SKM-1 (cell line): ENCODE measurements around the gene TSPAN4.

Experiments used
- DNase-seq: peaks from one replicate; lab custom pipeline; 2025; ENCODE audit not compliant: unreplicated experiment; lab: John Stamatoyannopoulos, UW

Gene TSPAN4

DNA sequence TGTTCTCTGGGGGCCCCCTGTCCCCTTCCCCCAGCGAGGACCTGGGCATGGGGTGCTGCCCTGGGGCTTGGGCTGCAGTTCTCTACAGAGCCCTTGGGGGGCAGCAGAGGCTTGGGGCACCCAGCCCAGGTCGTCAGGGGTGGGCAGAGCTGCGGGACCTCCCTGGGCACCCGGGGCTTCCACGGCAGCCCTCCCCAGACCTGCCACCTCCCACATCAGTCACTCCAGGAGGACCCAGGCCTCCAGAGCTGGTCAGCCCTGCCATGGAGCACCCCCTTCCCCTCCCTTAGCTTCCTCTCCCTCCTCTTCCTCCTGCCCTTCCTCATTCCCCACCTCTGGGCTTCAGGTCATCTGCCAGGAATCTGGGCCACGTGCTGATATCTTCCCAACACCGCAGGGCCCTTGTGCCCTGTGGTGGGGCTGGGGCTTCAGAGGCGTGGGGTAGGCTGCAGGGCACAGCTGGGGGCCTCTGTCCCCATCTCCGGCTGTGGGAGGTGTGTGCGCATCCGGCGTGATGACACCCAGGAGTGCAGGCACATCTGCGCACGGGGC lies 5.8 kb downstream of the TSPAN4 start:
- no peak for DNase-seq

DNA sequence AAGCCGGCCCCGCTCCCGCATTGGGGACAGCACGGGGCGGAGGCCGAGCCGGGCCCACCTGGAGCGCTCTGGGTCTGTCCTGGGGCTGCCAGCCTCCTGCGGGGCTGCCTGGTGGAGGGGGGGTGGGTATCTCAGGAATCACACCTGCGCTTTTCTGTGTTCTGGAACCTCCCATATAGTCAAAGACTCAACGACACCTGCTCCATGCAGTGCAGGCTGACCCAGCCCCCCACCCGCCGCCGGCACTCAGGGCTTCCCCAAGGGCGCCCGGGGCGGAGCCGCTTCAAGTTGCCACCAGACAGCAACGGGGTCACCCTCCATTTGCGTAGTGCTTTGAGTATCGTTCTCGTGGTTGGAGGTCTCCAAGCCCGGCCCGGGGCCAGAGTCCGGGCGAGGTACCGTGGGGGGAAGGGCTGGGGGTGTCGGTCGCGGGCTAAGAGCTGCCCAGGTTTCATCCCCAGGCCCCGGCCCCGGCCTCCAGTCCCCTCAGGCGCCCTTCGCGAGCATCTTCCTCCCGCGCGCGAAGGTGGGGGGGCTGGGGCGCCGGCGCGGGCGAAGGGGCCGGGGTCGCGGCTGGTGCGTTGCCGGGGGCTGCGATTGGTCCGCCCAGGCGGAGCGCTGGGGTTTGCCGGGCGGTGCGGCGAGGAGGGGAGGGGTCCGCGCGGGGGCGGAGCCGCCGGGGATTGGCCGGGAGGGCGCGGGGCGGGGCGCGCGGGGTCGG lies 6.6 kb downstream of the TSPAN4 start:
- no peak for DNase-seq

GRCh38 chr11:849951-850774 lies 7.5 kb downstream of the TSPAN4 start:
- DNase-seq, result no peak

- DNase-seq, result no peak
Measured at GRCh38 chr11:850775-851763, 8.4 kb downstream of the TSPAN4 start.

DNA sequence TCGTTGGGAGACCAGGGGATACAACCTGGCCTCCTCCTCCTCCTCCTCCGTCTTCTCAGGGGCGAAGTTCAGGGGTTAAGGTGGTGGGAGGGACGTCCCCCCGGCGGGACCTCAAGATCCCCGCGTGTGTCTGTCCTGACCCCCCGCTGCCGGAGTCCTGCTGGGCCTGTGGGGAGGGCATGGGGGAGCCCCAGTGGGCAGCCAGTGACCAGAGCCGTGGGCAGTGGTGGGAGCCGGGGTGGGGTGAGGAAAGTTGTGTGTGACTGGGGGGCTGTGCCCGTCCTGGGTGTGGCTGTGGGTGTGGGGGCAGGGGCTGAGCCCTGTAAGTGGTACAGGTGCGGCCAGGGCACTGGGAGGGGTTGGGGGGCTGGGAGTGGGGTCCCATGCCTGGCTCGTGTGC lies 10.1 kb downstream of the TSPAN4 start:
- DNase-seq, result no peak

GRCh38 chr11:853682-854448 lies 11.2 kb downstream of the TSPAN4 start:
- DNase-seq, result no peak

DNA sequence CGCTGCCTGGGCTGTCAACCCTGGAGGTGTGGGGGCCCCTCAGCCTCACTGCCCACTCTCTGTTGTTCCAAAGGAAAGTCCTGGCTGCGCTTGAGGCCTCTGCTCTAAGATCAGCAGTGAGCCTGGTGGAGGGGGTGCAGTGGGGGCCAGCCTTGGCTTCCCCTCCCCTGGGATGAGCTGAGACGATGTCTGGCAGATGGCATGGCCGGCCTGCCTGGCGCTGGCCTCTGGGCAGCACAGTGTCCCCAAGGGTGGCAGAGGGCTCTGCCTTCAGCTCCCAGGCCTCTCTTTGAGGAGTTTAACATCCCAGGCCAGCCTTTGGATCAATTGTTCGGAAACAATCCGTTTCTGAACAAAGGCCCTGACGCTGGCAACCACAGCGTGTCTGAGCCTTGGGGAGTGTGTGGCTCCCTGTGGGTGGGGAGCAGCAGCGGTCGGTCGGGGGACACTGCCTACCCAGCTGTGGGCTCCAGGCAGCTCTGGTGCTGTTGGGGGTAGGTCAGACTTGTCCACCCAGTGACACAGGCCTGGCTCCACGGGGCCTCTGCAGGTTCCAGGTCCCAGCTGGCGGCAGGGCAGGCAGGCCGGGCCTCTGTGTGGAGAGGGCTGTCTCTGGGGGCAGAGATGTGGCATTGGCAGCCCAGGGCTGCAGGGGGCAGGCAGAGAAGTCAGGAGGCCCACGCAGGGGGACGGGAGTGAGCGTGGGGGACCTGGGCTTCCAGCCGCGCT lies 12.1 kb downstream of the TSPAN4 start:
- no peak for DNase-seq

- DNase-seq, result no peak
Measured at GRCh38 chr11:855330-855674, 12.7 kb downstream of the TSPAN4 start.

- DNase-seq, result no peak
Measured at GRCh38 chr11:855796-856195, 13.1 kb downstream of the TSPAN4 start.

DNA sequence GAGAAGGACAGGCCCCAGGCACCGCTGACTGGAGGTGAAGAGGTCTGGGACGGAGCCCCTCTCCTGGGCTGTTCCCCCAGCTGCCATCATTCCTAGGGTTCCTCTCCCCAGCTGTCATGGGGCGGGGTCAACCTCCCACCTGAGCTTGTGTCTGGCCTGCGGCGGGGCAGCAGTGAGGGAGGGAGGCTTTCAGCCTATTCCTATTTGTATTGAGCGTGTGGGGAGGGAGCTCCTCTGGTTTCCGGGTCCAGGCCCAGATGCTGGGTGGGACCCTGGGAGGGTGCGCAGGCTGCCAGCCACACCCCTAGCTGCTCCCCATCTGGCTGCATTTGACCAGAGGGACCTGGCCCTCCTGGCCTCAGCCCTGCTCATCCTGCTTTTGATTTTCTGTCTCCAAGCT lies 13.7 kb downstream of the TSPAN4 start:
- DNase-seq, result no peak

- no peak for DNase-seq
Measured at GRCh38 chr11:858053-858761, 15.6 kb downstream of the TSPAN4 start.

- DNase-seq, result no peak
Measured at GRCh38 chr11:858762-859339, 16.2 kb downstream of the TSPAN4 start.

DNA sequence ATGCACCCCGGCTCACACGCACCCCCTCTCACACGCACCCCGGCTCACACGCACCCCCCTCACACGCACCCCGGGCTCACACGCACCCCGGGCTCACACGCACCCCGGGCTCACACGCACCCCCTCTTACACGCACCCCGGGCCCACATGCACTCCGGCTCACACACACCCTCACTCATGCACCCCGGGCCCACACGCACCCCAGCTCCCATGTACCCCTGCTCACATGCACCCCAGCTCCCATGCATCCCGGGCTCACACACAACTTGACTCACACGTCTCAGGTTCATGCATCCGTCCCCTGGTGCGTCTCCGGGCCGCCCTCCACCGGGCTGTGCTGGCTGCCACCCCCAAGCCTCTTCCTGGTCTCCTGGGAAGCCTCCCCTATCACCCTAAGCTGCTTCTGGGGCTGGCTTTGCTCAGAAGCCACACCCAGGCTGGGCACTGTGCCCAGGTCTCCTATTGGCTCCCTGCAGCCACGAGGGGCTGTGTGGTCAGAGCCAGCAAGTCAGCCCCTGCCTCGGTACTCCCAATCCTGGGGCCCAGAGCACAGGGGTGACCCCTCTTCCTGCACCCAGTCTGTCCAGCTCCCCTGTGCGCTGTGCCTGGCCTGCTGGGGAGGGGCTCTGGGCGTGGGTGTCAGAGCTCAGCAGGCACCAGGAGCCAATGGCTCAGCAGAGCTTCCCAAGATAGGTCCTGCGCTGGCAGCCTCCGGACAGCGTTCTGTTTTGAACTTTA lies 16.9 kb downstream of the TSPAN4 start:
- DNase-seq, result no peak

GRCh38 chr11:860234-861104 lies 17.8 kb downstream of the TSPAN4 start:
- DNase-seq, result no peak

GRCh38 chr11:861105-861479 lies 18.4 kb downstream of the TSPAN4 start:
- no peak for DNase-seq

DNA sequence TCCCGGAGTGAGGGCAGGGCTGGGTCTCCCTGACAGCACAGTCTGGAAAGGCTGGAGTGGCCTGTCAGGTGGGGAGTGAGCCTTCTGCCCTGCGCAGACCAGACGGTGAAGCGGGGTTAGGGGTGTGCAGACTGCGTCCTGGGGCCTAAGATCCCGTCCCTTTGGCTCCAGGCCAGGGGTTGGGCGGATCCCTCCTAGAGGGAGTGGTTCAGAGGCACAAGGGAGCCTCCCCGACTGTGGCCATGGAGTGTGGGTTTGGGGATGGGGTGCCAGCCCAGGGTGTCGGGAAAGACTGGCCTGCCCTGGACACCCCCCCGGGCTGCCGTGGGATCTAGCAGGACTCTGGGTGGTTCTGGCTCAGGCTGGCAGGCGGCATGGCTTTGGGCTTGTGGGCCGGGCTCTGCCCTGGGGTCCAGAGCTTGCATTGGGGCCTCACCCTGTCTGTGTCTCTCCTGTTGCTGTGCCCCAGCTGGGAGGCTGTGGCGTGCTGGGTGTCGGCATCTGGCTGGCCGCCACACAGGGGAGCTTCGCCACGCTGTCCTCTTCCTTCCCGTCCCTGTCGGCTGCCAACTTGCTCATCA lies 19.5 kb downstream of the TSPAN4 start:
- no peak for DNase-seq

DNA sequence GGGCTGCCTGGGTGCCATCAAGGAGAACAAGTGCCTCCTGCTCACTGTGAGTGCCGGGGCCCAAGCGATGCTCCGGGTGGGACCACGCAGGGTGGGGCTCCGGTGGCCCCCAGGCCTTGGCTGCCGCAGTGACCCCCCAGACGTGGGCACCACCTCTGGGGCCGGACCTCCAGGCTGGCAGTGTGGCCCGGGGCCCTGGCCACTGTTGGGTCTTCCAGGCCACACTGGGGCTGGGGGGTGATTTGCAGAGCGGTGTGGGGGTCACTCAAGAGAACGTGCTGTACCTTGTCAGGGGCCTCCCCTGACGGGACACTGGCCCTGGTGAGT lies 20.0 kb downstream of the TSPAN4 start:
- DNase-seq, result no peak
